AG08395 (cell line): ENCODE measurements around the gene TSPAN12.
"Not testable (repeated sequence)": the region's sequence is repeated elsewhere in the genome, so short reads cannot be mapped to it uniquely, and the experiment has no call there.

Experiments
- DNase-seq: peaks from one replicate; pipeline ENCODE4 v3.0.0; 2012; ENCODE audit warnings: mixed read lengths, low spot score

Gene TSPAN12

GRCh38 chr7:120805636-120806388, 52.1 kb downstream of the TSPAN12 start:
- peak; percentile 67 for DNase-seq

GRCh38 chr7:120802751-120803150, 55.2 kb downstream of the TSPAN12 start:
- no peak for DNase-seq

DNA sequence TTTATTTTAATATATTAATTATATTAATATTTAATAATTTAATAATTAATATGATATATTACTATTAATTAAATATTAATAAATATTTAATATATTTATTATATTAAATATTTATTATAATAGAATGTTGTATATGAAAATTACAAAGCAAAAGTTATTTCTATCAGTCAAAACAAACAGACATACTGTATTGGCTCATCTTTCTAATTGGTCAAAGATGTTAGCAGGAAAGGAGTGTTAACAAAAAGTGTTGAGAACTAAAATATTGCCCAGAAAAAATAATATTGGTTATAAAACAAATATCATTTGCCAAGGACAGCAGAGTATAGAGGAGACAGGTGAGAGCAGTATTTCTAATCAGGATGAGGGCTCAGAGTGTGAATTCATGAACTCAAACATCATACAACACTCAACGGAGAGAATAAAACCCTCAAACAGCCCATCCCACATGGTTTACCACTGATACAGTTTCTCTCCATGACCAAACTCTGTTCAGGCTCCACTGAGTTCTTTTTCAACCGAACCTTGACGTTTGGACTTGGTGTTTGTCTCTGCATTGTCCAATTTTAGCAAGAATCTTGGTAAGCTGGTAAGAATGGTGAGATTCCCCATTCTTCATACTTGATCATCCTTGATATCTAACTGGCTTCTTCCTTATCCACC, 58.0 kb downstream of the TSPAN12 start:
- DNase-seq = no peak

GRCh38 chr7:120799147-120799546, 58.8 kb downstream of the TSPAN12 start:
- DNase-seq = no peak

- no peak for DNase-seq
Observed at GRCh38 chr7:120797026-120797645, 60.8 kb downstream of the TSPAN12 start.

DNA sequence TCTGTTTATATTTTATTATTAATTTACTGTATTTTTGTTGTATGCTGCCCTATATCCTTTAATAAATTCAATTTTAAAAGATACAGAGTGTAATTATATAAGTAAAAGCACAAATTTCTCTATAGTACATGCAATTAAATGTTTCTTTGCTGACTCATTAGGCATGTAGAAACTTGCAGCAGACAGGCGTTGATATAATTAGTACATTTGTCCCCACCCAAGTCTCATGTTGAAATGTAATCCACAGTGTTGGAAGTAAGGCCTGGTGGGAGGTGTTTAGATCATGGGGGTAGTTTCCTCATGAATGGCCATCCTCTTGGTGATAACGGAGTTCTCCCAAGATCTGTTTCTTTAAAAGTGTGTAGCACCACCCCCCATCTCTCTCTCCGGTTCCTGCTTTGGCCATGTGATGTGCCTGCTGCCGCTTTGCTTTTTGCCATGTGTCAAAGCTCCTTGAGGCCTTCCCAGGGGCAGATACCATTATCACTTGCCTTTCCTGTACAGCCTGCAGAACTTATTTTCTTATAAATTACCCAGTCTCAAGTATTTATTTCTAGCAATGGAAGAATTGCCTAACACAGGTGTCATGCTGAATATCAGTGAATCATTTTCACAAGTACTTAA, 63.7 kb downstream of the TSPAN12 start:
- DNase-seq = no peak

GRCh38 chr7:120793213-120793936, 64.6 kb downstream of the TSPAN12 start:
- no peak for DNase-seq

DNA sequence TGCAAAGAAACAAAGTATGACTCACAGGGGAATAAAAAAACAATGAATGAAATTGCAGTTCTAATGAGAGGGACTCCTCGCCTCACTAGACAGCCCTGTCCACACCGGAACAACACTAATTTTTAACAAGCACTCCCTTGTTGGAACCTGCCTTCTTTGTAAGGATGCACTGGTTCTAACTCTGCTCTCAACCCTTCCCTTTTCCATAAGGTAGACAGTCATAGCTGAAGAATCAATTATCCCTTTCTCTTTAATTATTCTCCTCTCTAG, 65.1 kb downstream of the TSPAN12 start:
- no peak for DNase-seq

GRCh38 chr7:120792091-120792860, 65.7 kb downstream of the TSPAN12 start:
- DNase-seq = peak; percentile 69

GRCh38 chr7:120785095-120785494, 72.8 kb downstream of the TSPAN12 start:
- DNase-seq = no peak

GRCh38 chr7:120783721-120784120, 74.2 kb downstream of the TSPAN12 start:
- no peak for DNase-seq

- DNase-seq = no peak
Observed at GRCh38 chr7:120783273-120783672, 74.7 kb downstream of the TSPAN12 start.

DNA sequence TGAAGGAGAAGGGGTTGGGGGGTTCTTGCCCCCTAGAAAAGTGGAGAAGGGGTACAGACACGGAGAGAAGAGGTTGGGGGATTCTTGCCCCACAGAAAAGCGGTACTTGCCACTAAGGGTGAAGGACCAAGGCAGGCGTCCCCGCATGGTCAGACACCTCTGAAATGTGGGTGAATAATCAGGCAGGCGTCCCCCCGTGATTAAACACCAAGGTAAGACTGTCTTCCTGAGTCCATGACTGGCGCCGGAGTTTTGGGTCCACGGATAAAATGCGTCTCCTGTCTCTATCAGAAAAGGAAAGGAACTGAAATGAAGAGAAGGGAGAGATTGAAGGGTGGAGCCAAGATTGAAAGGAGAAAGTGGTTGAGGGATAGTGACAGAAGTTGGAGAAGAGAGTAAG, 76.0 kb downstream of the TSPAN12 start:
- not testable (repeated sequence) for DNase-seq

DNA sequence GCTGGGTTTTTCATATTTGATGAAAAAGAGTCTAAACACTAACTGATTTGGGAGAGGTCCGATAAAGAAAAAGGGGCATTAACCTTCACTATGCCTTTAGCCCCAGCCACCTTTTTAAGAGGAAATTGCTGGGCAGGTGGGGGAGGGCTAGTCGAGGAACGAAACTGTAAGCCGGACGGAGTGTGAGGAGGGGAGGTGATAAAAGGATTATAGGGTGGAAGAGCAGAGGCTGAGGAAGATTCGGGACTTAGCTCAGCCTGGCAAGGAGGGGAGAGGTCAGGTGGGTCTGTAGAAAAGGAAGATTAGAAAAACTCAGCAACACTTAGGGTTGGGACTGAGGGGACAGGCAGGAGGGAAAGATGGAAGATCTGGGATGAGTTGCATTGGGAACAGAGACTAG, 77.0 kb downstream of the TSPAN12 start:
- DNase-seq = no peak

GRCh38 chr7:120780451-120780850, 77.5 kb downstream of the TSPAN12 start:
- not testable (repeated sequence) for DNase-seq

DNA sequence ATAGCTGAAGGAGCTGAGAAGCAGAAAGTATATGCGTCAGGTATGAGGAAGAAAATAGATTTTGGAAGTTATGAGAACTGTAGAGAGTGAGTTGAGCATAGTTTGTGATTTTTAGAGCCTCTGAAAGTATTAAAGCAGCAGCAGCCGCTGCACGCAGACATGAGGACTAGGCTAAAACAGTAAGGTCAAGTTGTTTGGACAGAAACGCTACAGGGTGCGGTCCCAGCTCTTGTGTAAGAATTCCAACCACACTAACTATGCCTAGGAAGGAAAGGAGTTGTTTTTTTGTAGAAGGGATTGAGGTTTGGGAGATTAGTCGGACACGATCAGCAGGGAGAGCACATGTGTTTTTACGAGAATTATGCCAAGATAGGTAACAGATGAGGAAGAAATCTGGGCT, 78.9 kb downstream of the TSPAN12 start:
- not testable (repeated sequence) for DNase-seq

GRCh38 chr7:120775755-120776154, 82.2 kb downstream of the TSPAN12 start:
- no peak for DNase-seq

DNA sequence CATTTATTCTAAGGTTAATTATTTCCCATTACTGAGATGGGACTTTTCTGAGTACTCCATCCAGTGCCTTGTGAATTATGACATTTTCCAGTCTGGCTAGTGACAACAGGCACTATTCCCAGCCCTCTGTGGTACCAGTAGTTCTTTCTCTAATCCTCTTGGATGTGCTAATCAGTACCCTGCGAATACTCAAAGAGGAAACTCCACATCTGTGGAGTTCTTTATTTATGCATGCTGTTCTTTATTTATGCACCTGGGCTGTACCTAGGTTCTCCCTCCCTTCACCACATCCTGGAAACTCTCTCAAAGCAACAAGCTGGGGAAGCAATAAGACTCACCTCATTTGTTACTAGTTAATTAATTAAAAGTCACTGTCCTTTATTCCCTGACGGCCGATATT, 83.5 kb downstream of the TSPAN12 start:
- DNase-seq = no peak

GRCh38 chr7:120770206-120770605, 87.7 kb downstream of the TSPAN12 start:
- DNase-seq = no peak

DNA sequence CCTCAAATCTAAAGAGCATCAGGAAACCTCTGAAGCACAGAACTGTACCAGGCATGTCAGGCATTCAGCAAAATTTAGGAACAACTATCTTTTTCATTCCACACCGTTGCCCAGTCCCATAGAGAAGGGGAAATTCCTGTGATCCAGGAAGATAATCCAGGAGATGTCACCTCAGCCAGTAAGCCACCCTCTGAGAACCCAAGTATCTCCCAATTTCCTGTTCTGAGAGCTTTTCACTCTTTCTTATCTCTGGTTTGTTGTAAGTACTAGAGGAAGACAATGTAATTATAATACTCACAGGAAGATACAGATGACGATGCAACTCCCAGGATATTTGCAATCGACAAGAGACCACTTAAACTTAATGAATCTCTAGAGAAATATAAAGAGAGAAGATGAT, 97.1 kb downstream of the TSPAN12 start:
- no peak for DNase-seq

DNA sequence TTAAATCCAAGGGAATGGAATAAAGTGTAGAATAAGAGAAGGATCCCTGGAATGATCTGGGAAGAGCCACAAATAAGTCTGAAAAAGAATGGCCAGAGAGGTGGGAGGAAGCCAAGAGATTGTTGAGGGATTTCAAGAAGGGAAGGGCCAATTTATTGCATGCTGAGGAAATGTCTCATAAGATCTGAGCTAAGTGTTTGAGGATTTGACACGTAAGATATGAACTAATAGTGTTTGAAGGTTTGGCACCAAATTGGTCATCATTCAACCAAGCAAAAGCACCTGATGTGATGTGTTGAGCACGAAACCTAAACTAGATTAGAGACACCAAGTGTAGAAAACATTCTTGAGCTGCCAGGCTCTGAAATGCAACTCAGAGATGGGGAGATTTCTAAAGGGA, 97.9 kb downstream of the TSPAN12 start:
- no peak for DNase-seq

- DNase-seq = no peak
Observed at GRCh38 chr7:120743128-120743527, 114.8 kb downstream of the TSPAN12 start.
